Measurements from ENCODE around the gene MEPCE.

DNA sequence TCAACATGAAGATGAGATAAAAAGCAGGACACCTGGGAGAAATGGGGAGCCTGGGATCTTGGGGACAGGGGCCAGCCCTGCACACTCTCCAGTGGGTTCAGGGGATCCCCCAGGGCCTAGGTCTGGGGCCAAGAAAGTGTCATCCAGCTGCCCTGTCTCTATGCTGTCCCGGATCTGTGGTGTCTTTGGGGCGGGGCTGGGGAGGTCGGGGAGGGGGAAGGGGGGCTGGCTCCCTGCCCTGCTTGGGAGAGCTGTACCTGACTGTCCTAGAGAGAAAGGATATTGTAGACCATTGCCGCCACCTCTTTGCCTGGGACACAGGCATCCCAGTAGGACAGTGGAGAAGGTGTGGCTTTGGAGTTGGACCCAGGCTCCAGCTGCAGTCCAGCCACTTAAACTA, 41.4 kb downstream of the MEPCE start:
- no peak for TF ChIP-seq EZH2 (IDR thresholded peaks at IDR 0.05; ENCODE audit: borderline replicate concordance, low read depth, low read length, poor library complexity, severe bottlenecking)
- TF ChIP-seq, protein P1, sequence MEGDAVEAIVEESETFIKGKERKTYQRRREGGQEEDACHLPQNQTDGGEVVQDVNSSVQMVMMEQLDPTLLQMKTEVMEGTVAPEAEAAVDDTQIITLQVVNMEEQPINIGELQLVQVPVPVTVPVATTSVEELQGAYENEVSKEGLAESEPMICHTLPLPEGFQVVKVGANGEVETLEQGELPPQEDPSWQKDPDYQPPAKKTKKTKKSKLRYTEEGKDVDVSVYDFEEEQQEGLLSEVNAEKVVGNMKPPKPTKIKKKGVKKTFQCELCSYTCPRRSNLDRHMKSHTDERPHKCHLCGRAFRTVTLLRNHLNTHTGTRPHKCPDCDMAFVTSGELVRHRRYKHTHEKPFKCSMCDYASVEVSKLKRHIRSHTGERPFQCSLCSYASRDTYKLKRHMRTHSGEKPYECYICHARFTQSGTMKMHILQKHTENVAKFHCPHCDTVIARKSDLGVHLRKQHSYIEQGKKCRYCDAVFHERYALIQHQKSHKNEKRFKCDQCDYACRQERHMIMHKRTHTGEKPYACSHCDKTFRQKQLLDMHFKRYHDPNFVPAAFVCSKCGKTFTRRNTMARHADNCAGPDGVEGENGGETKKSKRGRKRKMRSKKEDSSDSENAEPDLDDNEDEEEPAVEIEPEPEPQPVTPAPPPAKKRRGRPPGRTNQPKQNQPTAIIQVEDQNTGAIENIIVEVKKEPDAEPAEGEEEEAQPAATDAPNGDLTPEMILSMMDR (conservative IDR thresholded peaks at IDR 0.05; ENCODE audit: low read depth, low read length), result no peak
